Gastrocnemius medialis (tissue), 4 donors: ENCODE measurements around the gene ATP6AP1. TPM values are rescaled to one million over a fixed set of nuclear protein-coding genes. Genes with fewer than 3 reads are reported as not detected.

Source experiments
- ATAC-seq, 2 donors: fragments of 150-250 bp; one replicate each; pipeline ENCODE4 v1.9.1; 2016
- DNase-seq, 2 donors: peaks; one replicate each; pipeline ENCODE4 v3.0.0-alpha.2; 2019
- H3K27ac ChIP-seq, 4 donors: fragments of 200-600 bp; sonication (generic); 1 replicate in 1 of 4; 2 replicates in 3 of 4; pipeline ENCODE4 v1.5.1; 2016 to 2018; ENCODE audit warnings: mild to moderate bottlenecking in 2 of 4, moderate library complexity in 1 of 4
- H3K27me3 ChIP-seq, 3 donors: fragments of 200-600 bp; sonication (generic) in 2 of 3; 1 replicate in 1 of 3; 2 replicates in 2 of 3; pipeline versions ENCODE4 v1.5.1 to v1.6.0; 2016 to 2019; ENCODE audit warnings: mild to moderate bottlenecking in 1 of 3, moderate library complexity in 1 of 3
- H3K36me3 ChIP-seq, 2 donors: fragments of 200-600 bp; sonication (generic) in 1 of 2; one replicate each; pipeline ENCODE4 v1.5.1; 2017 to 2018
- H3K4me1 ChIP-seq, 2 donors: fragments of 200-600 bp; sonication (generic) in 1 of 2; one replicate each; pipeline ENCODE4 v1.5.1; 2016 to 2017; ENCODE audit warnings: mild to moderate bottlenecking in 2 of 2
- H3K4me3 ChIP-seq, 4 donors: fragments of 200-600 bp; sonication (generic) in 3 of 4; 1 replicate in 1 of 4; 2 replicates in 3 of 4; pipeline ENCODE4 v1.5.1; 2016 to 2019; ENCODE audit warnings: mild to moderate bottlenecking in 2 of 4
- H3K9me3 ChIP-seq, 3 donors: fragments of 200-600 bp; sonication (generic) in 2 of 3; 1 replicate in 1 of 3; 2 replicates in 2 of 3; pipeline ENCODE4 v1.5.1; 2016 to 2019
- POLR2A ChIP-seq, 2 donors: fragments of 450-650 bp; IDR thresholded peaks; one replicate each; pipeline ENCODE4 v1.6.1; 2017; ENCODE audit warnings: antibody characterized with exemption in 2 of 2, mild to moderate bottlenecking in 2 of 2, moderate library complexity in 2 of 2
- in situ Hi-C, 4 donors: fragments of 200-750 bp; cut with MboI; loops; one replicate each; pipeline versions ENCODE4 v1.15.0 to v1.8.0; 2017; ENCODE audit warnings: low sequenced_read_pairs in 4 of 4
- intact Hi-C: fragments of 100-400 bp; cut with DNase I; formaldehyde crosslinking; loops from one replicate; pipeline ENCODE4 v1.15.1; 2023; ENCODE audit warnings: low total_unique reads
- total RNA-seq, 4 donors: library from RNA; depleted of rRNA; stranded (reverse); fragments of >200 nt; gene quantifications; one replicate each; pipeline versions ENCODE4 v1.1.0 to v1.2.3, GENCODE V29; 2016
- TF ChIP-seq, protein P1 (sequence below), 5 experiments: fragments of 450-650 bp in 3 of 5; fragments of 200-600 bp in 2 of 5; sonication (generic) in 2 of 5; IDR thresholded peaks in 4 of 5; conservative IDR thresholded peaks in 1 of 5; 1 replicate in 4 of 5; 2 replicates in 1 of 5; pipeline ENCODE4 v1.5.1; 2016 to 2019; ENCODE audit warnings: antibody characterized with exemption in 5 of 5, mild to moderate bottlenecking in 3 of 5, moderate library complexity in 3 of 5

The ATP6AP1 gene, protein sequence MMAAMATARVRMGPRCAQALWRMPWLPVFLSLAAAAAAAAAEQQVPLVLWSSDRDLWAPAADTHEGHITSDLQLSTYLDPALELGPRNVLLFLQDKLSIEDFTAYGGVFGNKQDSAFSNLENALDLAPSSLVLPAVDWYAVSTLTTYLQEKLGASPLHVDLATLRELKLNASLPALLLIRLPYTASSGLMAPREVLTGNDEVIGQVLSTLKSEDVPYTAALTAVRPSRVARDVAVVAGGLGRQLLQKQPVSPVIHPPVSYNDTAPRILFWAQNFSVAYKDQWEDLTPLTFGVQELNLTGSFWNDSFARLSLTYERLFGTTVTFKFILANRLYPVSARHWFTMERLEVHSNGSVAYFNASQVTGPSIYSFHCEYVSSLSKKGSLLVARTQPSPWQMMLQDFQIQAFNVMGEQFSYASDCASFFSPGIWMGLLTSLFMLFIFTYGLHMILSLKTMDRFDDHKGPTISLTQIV
- total RNA-seq: 10 to 100 TPM; 16.7 to 37.8 (median 26.2) TPM

DNA sequence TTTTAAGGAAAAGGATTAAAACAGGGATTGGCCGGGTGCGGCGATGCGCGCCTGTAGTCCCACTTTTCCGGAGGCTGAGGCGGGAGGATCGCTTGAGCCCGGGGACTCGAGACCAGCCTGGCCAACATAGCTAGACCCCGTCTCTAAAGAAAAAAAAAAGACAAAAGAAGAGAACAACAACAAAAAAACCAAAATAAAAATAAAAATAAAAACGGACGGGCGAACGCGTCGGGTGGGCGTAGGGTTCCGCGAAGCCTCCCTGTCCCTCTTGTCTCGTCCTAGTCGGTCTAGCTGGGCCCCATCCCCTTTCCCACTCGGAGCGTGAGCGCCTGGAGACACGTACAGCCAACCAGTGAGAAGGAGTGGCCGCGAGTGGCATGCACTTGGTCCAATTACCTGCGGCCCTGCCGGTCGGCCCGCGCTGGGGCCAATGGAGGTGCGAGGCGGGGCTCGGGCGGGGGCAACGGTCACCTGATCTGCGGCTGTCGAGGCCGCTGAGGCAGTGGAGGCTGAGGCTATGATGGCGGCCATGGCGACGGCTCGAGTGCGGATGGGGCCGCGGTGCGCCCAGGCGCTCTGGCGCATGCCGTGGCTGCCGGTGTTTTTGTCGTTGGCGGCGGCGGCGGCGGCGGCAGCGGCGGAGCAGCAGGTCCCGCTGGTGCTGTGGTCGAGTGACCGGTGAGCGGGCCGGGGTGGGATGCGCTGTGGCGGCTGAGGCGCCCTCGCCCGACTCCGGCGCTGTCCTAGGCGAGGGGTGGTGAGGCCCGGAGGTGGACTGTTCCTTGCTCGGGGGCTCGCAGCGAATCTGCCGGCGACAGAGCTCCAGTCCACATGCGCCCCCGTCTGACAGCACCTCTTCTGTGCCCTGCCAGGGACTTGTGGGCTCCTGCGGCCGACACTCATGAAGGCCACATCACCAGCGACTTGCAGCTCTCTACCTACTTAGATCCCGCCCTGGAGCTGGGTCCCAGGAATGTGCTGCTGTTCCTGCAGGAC, at the start of gene ATP6AP1:
TSS of gene ATP6AP1 (plus strand) at position 502 of the 996 bp plus-strand sequence. CDS start at position 518, 16 bp downstream.
- DNase-seq (peak; percentile 89 to 93), ATAC-seq (peak; percentile 96 to 97)
- peak; percentile 61 to 64 for TF ChIP-seq POLR2A (IDR thresholded peaks at IDR 0.05)
- TF ChIP-seq, protein P1, sequence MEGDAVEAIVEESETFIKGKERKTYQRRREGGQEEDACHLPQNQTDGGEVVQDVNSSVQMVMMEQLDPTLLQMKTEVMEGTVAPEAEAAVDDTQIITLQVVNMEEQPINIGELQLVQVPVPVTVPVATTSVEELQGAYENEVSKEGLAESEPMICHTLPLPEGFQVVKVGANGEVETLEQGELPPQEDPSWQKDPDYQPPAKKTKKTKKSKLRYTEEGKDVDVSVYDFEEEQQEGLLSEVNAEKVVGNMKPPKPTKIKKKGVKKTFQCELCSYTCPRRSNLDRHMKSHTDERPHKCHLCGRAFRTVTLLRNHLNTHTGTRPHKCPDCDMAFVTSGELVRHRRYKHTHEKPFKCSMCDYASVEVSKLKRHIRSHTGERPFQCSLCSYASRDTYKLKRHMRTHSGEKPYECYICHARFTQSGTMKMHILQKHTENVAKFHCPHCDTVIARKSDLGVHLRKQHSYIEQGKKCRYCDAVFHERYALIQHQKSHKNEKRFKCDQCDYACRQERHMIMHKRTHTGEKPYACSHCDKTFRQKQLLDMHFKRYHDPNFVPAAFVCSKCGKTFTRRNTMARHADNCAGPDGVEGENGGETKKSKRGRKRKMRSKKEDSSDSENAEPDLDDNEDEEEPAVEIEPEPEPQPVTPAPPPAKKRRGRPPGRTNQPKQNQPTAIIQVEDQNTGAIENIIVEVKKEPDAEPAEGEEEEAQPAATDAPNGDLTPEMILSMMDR (IDR thresholded peaks at IDR 0.05 in 4 of 5, conservative IDR thresholded peaks at IDR 0.05 in 1 of 5): no peak
- peaks cover 3 to 7% of the 10 kb centered on the region in 2 donors for H3K4me1 ChIP-seq
- H3K27me3 ChIP-seq: no peaks in the 10 kb centered on the region
- no peaks in the 10 kb centered on the region for H3K36me3 ChIP-seq
- intact Hi-C loops: no loop called here
- H3K9me3 ChIP-seq: no peaks in the 10 kb centered on the region
- in situ Hi-C loops: no loop called here
- H3K27ac ChIP-seq: peak within 1 kb of the TSS; percentile 74 to 91 (median 89)
- H3K4me3 ChIP-seq: peak within 1 kb of the TSS; percentile 67 to 82 (median 74)

DNA sequence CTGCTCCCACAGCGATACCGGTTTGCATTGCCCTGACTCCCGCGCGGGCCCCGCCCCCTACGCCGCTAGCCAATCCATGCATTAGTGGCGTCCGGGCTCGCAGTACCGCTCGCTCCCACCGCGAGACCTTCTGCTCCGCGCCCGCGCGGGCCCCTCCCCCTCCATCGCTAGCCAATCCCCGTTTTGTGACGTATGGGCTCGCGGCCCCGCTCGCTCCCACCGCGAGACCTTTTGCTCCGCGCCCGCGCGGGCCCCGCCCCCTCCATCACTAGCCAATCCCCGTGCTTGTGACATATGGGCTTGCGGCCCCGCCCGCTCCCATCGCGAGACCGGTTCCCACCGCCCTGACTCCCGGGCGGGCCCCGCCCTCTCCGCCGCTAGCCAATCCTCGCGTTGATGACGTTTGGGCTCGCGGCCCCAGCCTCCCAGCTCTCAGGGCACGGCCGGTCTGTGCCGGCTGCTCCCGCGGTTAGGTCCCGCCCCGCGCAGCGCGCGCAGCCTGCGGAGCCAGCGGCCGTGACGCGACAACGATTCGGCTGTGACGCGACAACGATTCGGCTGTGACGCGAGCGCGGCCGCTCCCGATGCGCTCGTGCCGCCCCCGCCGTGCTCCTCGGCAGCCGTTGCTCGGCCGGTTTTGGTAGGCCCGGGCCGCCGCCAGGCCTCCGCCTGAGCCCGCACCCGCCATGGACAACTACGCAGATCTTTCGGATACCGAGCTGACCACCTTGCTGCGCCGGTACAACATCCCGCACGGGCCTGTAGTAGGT, 49.5 kb upstream of the ATP6AP1 start, which contains the start of gene EMD:
TSS of gene EMD (plus strand) at position 497 of the 770 bp plus-strand sequence. CDS start at position 687, 190 bp downstream.
- TF ChIP-seq POLR2A (IDR thresholded peaks at IDR 0.05): peak; percentile 89 to 93
- TF ChIP-seq, protein P1 (IDR thresholded peaks at IDR 0.05 in 4 of 5, conservative IDR thresholded peaks at IDR 0.05 in 1 of 5): peak in 1 of 5 experiments; percentile 5
- ATAC-seq (peak; percentile 79 to 84), DNase-seq (peak; percentile 95 to 98)
- intact Hi-C loops: loop anchor here (5.0 to 10.0 kb wide), 4 partner anchors 166 to 584 kb away; partner anchors contain the start of genes G6PD, HCFC1, IDH3G and IKBKG
- Histone ChIP-seq H3K4me3 (peak within 1 kb of the TSS; percentile 67 to 84 (median 69)), H3K27me3 (no peaks in the 10 kb centered on the region), H3K27ac (peak within 1 kb of the TSS; percentile 87 to 99 (median 96)), H3K4me1 (peaks cover 5 to 13% of the 10 kb centered on the region in 2 donors), H3K36me3 (no peaks in the 10 kb centered on the region), H3K9me3 (no peaks in the 10 kb centered on the region)
- in situ Hi-C loops: no loop called here

DNA sequence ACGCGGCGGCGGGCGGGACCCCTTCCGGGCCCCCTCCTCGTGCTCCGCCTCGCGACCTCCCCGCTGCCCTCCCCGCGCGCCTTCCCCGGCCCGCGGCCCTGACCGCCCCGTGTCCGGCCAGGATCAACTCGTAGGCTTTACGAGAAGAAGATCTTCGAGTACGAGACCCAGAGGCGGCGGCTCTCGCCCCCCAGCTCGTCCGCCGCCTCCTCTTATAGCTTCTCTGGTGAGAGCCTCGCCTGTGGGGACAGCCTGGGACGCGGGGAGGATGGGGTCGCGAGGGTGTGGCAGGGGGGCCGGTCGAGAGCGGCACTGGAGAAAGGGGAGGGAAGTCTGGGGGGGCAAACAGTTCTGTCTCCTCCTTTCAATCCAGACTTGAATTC, 48.9 kb upstream of the ATP6AP1 start:
- Histone ChIP-seq H3K4me1 (peaks cover 4 to 10% of the 10 kb centered on the region in 2 donors), H3K27me3 (no peaks in the 10 kb centered on the region), H3K4me3 (peak overlapping the region; percentile 61 to 84 (median 68)), H3K36me3 (no peaks in the 10 kb centered on the region), H3K9me3 (no peaks in the 10 kb centered on the region), H3K27ac (peak overlapping the region; percentile 83 to 96 (median 96))
- no peak for DNase-seq
- ATAC-seq: no peak
- intact Hi-C loops: loop anchor here (5.0 to 10.0 kb wide), 4 partner anchors 165 to 585 kb away; partner anchors contain the start of genes G6PD, HCFC1, IDH3G and IKBKG
- in situ Hi-C loops: no loop called here
- TF ChIP-seq, protein P1 (IDR thresholded peaks at IDR 0.05 in 4 of 5, conservative IDR thresholded peaks at IDR 0.05 in 1 of 5): no peak
- TF ChIP-seq POLR2A (IDR thresholded peaks at IDR 0.05): no peak

DNA sequence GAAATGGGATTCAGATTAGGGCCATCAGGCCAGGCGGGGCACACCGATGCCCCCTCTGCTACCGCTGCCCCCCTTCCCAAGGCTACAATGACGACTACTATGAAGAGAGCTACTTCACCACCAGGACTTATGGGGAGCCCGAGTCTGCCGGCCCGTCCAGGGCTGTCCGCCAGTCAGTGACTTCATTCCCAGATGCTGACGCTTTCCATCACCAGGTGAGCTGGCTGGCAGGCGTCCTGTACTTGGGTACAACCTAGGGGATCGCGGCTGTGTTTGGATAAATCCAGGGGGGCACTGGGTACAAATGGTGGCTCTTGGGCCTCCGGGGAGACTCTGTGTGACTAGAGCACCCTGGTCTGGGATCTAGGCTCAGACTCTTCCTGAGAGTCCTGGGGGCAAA, 48.3 kb upstream of the ATP6AP1 start:
- H3K27me3 ChIP-seq: no peaks in the 10 kb centered on the region
- intact Hi-C loops (no loop called here), in situ Hi-C loops (no loop called here)
- H3K27ac ChIP-seq: peak overlapping the region; percentile 83 to 96 (median 96)
- ATAC-seq (no peak), DNase-seq (no peak)
- peaks cover 4 to 10% of the 10 kb centered on the region in 2 donors for H3K4me1 ChIP-seq
- TF ChIP-seq POLR2A (IDR thresholded peaks at IDR 0.05): no peak
- TF ChIP-seq, protein P1 (IDR thresholded peaks at IDR 0.05 in 4 of 5, conservative IDR thresholded peaks at IDR 0.05 in 1 of 5): no peak
- H3K4me3 ChIP-seq: peak overlapping the region; percentile 61 to 84 (median 68)
- H3K9me3 ChIP-seq: no peaks in the 10 kb centered on the region
- H3K36me3 ChIP-seq: no peaks in the 10 kb centered on the region
